ENCODE measurements around the gene DCHS2. TPM values are rescaled to one million over a fixed set of nuclear protein-coding genes. Genes with fewer than 3 reads are reported as not detected.

Gene DCHS2
- total RNA-seq, 1 donor: 0.31 TPM

GRCh38 chr4:154502111-154502510, 10.5 kb upstream of the DCHS2 start:
- Histone ChIP-seq H3K4me3 (ENCODE audit: low read length) (no peak overlapping the region), H3K27me3 (ENCODE audit: insufficient read depth, low read length) (peaks cover 31% of the 10 kb centered on the region), H3K4me1 (ENCODE audit: insufficient read depth, low read length) (no peaks in the 10 kb centered on the region), H3K9me3 (ENCODE audit: low read depth, low read length) (no peaks in the 10 kb centered on the region)

GRCh38 chr4:154497889-154498288, 6.3 kb upstream of the DCHS2 start:
- Histone ChIP-seq H3K4me3 (ENCODE audit: low read length) (no peak overlapping the region), H3K4me1 (ENCODE audit: insufficient read depth, low read length) (no peaks in the 10 kb centered on the region), H3K27me3 (ENCODE audit: insufficient read depth, low read length) (peaks cover 56% of the 10 kb centered on the region)

DNA sequence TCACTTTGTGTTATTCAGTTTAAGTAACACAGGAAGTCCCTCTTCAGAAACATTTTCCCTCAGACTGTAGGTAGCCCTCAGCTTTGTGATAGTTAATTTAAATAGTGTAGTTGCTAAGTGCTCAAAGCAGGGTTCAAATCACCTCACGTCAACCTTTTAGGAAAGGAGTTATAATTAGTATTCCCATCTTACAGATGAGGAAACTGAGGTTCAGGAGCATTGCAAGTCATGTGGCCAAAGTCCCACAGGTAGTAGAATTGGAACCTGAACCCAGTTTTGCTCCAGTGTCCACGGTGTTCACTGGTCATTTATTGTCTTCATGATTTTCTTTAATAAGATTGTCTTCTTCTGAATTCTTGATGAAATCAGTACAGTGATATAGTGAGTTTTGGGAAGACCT, 4.3 kb upstream of the DCHS2 start:
- peaks cover 72% of the 10 kb centered on the region for H3K27me3 ChIP-seq (ENCODE audit: insufficient read depth, low read length)
- H3K4me3 ChIP-seq (ENCODE audit: low read length): no peak overlapping the region
- H3K4me1 ChIP-seq (ENCODE audit: insufficient read depth, low read length): peaks cover 13% of the 10 kb centered on the region
- H3K9me3 ChIP-seq (ENCODE audit: low read depth, low read length): no peaks in the 10 kb centered on the region

More at GRCh38 chr4:154497889-154498288, 6.3 kb upstream of the DCHS2 start:
- no peaks in the 10 kb centered on the region for H3K9me3 ChIP-seq (ENCODE audit: low read depth, low read length)

DNA sequence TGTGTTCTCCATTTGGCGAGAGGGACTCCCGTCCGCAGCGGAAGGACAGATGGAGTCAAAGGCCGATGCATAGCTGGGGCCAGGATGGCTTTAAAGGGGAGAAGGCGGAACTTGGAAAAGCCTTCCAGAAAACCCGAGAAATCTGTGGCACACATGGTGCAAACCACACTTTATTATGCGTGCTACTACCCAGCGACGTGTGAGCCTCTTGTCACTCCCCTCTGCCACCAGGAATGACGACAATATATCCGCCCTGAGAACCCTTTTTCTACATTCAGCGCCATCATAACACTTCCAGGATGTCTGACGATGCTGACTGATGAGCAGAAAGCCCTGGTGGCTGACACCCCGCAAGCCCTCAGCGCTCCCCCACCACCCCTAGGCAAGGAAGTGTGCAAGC, 689 bp upstream of the DCHS2 start:
- no peaks in the 10 kb centered on the region for H3K9me3 ChIP-seq (ENCODE audit: low read depth, low read length)
- H3K4me3 ChIP-seq (ENCODE audit: low read length): no peak overlapping the region
- peaks cover 72% of the 10 kb centered on the region for H3K27me3 ChIP-seq (ENCODE audit: insufficient read depth, low read length)
- H3K4me1 ChIP-seq (ENCODE audit: insufficient read depth, low read length): peaks cover 15% of the 10 kb centered on the region

GRCh38 chr4:154490583-154491340, 837 bp downstream of the DCHS2 start:
- H3K9me3 ChIP-seq (ENCODE audit: low read depth, low read length): no peaks in the 10 kb centered on the region
- H3K27me3 ChIP-seq (ENCODE audit: insufficient read depth, low read length): peaks cover 64% of the 10 kb centered on the region
- H3K4me1 ChIP-seq (ENCODE audit: insufficient read depth, low read length): peaks cover 15% of the 10 kb centered on the region
- H3K4me3 ChIP-seq (ENCODE audit: low read length): peak overlapping the region; percentile 25

DNA sequence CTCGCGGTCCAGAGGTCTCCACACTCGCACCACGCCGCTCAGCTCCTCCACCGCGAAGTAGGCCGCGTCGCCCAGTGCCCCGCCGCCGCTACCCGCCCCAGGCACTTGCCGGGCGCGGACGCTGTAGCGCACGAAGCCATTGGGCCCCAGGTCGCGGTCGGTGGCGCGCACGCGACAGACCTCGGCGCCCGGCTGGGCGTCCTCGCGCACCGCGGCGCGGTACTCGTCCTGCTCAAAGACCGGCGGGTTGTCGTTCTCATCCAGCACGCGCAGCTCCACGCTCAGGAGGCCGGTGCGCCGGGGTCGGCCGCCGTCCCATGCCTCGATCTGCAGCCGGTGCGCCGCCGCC, 1.4 kb downstream of the DCHS2 start:
- H3K27me3 ChIP-seq (ENCODE audit: insufficient read depth, low read length): peaks cover 63% of the 10 kb centered on the region
- H3K4me1 ChIP-seq (ENCODE audit: insufficient read depth, low read length): peaks cover 15% of the 10 kb centered on the region
- no peaks in the 10 kb centered on the region for H3K9me3 ChIP-seq (ENCODE audit: low read depth, low read length)
- H3K4me3 ChIP-seq (ENCODE audit: low read length): no peak overlapping the region

- Histone ChIP-seq H3K4me3 (ENCODE audit: low read length) (no peak overlapping the region), H3K9me3 (ENCODE audit: low read depth, low read length) (no peaks in the 10 kb centered on the region), H3K27me3 (ENCODE audit: insufficient read depth, low read length) (peaks cover 58% of the 10 kb centered on the region)
These were observed 1.9 kb downstream of the DCHS2 start for GRCh38 chr4:154489558-154490233.

GRCh38 chr4:154487145-154487544, 4.5 kb downstream of the DCHS2 start:
- H3K27me3 ChIP-seq (ENCODE audit: insufficient read depth, low read length): peaks cover 33% of the 10 kb centered on the region
- H3K4me1 ChIP-seq (ENCODE audit: insufficient read depth, low read length): peaks cover 11% of the 10 kb centered on the region
- no peak overlapping the region for H3K4me3 ChIP-seq (ENCODE audit: low read length)
- no peaks in the 10 kb centered on the region for H3K9me3 ChIP-seq (ENCODE audit: low read depth, low read length)

More at GRCh38 chr4:154489558-154490233, 1.9 kb downstream of the DCHS2 start:
- peaks cover 15% of the 10 kb centered on the region for H3K4me1 ChIP-seq (ENCODE audit: insufficient read depth, low read length)

- no peak overlapping the region for H3K4me3 ChIP-seq (ENCODE audit: low read length)
- no peaks in the 10 kb centered on the region for H3K9me3 ChIP-seq (ENCODE audit: low read depth, low read length)
- H3K27me3 ChIP-seq (ENCODE audit: insufficient read depth, low read length): peaks cover 17% of the 10 kb centered on the region
- H3K4me1 ChIP-seq (ENCODE audit: insufficient read depth, low read length): no peaks in the 10 kb centered on the region
These were observed 6.3 kb downstream of the DCHS2 start for GRCh38 chr4:154485127-154485773.

GRCh38 chr4:154478547-154478946, 13.1 kb downstream of the DCHS2 start:
- H3K4me3 ChIP-seq (ENCODE audit: low read length): no peak overlapping the region
- no peaks in the 10 kb centered on the region for H3K9me3 ChIP-seq (ENCODE audit: low read depth, low read length)
- no peaks in the 10 kb centered on the region for H3K4me1 ChIP-seq (ENCODE audit: insufficient read depth, low read length)
- no peaks in the 10 kb centered on the region for H3K27me3 ChIP-seq (ENCODE audit: insufficient read depth, low read length)

GRCh38 chr4:154478128-154478527, 13.5 kb downstream of the DCHS2 start:
- Histone ChIP-seq H3K4me3 (ENCODE audit: low read length) (no peak overlapping the region), H3K27me3 (ENCODE audit: insufficient read depth, low read length) (no peaks in the 10 kb centered on the region), H3K9me3 (ENCODE audit: low read depth, low read length) (no peaks in the 10 kb centered on the region), H3K4me1 (ENCODE audit: insufficient read depth, low read length) (no peaks in the 10 kb centered on the region)

DNA sequence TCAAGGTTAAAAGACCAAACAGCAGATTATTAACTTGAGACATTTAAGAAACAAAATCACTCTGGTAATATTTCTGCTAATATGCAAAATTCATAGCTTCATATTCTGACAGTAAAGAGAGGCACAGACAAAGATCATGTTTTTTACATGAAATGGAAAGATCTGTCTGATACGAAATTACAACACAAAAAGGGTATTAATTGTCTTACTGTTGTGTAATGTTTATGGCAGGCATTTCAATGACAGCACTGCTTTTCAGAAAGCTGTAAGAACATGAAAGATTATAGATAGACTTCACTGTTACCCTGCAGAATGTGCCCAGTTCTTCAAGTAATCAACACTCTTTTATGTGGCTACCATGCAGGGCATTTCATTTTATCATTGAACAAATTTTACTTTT, 15.4 kb downstream of the DCHS2 start:
- Histone ChIP-seq H3K4me3 (ENCODE audit: low read length) (no peak overlapping the region), H3K9me3 (ENCODE audit: low read depth, low read length) (no peaks in the 10 kb centered on the region), H3K4me1 (ENCODE audit: insufficient read depth, low read length) (no peaks in the 10 kb centered on the region)

GRCh38 chr4:154475820-154476219, 15.8 kb downstream of the DCHS2 start:
- Histone ChIP-seq H3K27me3 (ENCODE audit: insufficient read depth, low read length) (no peaks in the 10 kb centered on the region), H3K9me3 (ENCODE audit: low read depth, low read length) (no peaks in the 10 kb centered on the region), H3K4me3 (ENCODE audit: low read length) (no peak overlapping the region), H3K4me1 (ENCODE audit: insufficient read depth, low read length) (no peaks in the 10 kb centered on the region)

More for the DNA sequence above, 15.4 kb downstream of the DCHS2 start:
- H3K27me3 ChIP-seq (ENCODE audit: insufficient read depth, low read length): no peaks in the 10 kb centered on the region

GRCh38 chr4:154473497-154473896, 18.1 kb downstream of the DCHS2 start:
- Histone ChIP-seq H3K9me3 (ENCODE audit: low read depth, low read length) (no peaks in the 10 kb centered on the region), H3K27me3 (ENCODE audit: insufficient read depth, low read length) (no peaks in the 10 kb centered on the region), H3K4me1 (ENCODE audit: insufficient read depth, low read length) (no peaks in the 10 kb centered on the region), H3K4me3 (ENCODE audit: low read length) (no peak overlapping the region)

GRCh38 chr4:154472858-154473257, 18.7 kb downstream of the DCHS2 start:
- Histone ChIP-seq H3K4me3 (ENCODE audit: low read length) (no peak overlapping the region), H3K4me1 (ENCODE audit: insufficient read depth, low read length) (no peaks in the 10 kb centered on the region), H3K9me3 (ENCODE audit: low read depth, low read length) (no peaks in the 10 kb centered on the region), H3K27me3 (ENCODE audit: insufficient read depth, low read length) (peaks cover 1% of the 10 kb centered on the region)
